DMS114 treated with DMSO at 0.1 percent for 48 hours (cell line): ENCODE measurements around the gene SPTBN4.
"Not testable (repeated sequence)": the region's sequence is repeated elsewhere in the genome, so short reads cannot be mapped to it uniquely, and the experiment has no call there.

ENCODE experiments used
- DNase-seq: peaks from one replicate; lab custom pipeline; 2025; ENCODE audit not compliant: unreplicated experiment; lab: John Stamatoyannopoulos, UW

Gene SPTBN4

GRCh38 chr19:40464059-40465024, 2.5 kb upstream of the SPTBN4 start:
- peak; percentile 75 for DNase-seq

DNA sequence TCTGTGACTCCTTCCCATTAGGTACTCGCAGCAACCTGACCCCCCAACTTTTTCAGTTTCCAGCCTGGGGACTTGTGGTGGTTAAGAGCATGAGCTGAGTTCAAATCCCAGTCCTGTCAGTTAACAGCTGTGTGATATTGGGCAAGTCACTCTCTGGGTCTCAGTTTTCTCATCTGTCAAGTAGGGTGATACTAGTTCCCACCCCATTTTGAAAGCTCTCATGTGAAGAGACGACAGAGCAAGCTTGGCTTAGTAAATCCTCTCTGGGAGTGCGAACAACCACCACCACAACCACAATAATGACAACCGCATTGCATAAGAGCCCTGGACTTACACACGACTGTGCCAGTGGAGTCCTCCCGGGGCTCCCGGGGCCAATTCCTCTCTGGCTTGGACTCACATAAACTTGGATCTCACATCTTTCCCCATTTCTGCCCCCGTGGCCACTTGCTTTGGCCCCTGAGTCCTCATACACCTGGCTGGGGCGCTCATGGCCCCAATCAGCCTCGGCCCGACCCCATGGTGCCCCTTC, 1.7 kb upstream of the SPTBN4 start:
- DNase-seq: peak; percentile 55

DNA sequence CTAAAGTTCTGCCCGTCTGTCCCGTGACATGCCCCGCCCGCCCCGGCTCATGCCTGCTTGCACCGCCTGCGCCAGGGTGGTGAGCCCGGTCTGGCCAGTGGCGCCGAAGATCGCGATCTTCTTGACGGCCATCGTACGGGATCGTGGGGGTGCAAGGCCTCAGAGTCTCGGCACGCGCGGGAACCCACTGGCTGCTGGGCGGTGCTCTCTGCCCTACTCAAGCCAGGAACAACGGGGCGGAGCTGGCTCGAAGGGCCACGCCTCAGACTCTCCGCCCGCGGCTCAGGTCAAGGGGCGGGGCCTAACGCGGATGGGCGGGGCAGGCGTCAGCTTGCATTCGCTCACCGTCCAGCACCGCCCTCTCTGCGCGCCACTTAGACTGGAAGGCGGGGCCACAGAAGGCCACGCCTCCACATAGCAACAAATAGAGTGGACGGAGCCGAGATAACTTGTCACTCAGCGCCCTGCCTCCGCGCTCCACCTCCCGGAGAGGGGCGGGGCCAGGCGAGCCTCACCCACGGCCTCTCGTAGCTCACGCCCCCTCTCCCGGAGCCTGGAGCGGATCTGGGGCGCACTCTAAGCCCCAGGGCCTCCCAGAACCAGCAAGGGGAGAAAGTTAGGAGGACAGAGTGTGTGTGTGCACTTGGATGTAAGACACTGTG, 1.1 kb upstream of the SPTBN4 start, which contains the start of gene BLVRB:
Gene BLVRB (minus strand): TSS at position 189 of the 662 bp plus-strand sequence. CDS start 57 bp downstream, at position 132.
- peak; percentile 99 for DNase-seq

- DNase-seq: no peak
Observed at GRCh38 chr19:40466219-40466984, 399 bp upstream of the SPTBN4 start.

GRCh38 chr19:40469011-40469410, 2.2 kb downstream of the SPTBN4 start:
- DNase-seq: no peak

GRCh38 chr19:40471111-40471510, 4.3 kb downstream of the SPTBN4 start:
- DNase-seq: no peak

- DNase-seq: no peak
Observed at GRCh38 chr19:40472516-40472915, 5.7 kb downstream of the SPTBN4 start.

- no peak for DNase-seq
Observed at GRCh38 chr19:40474737-40475136, 7.9 kb downstream of the SPTBN4 start.

- not testable (repeated sequence) for DNase-seq
Observed at GRCh38 chr19:40475878-40476644, 9.3 kb downstream of the SPTBN4 start.

DNA sequence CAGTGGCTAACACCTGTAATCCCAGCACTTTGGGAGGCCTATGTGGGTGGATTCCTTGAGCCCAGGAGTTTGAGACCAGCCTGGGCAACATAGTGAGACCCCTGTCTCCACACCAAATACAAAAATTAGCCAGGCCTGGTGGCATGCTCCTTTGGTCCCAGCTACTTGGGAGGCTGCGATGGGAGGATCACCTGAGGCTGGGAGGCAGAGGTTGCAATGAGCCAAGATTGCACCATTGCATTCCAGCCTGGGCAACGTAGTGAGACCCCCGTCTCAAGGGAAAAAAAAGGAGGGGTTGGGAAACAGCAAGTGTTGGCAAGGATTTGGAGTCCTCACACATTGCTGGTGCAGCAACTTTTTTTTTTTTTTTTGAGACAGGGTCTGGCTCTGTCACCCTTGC, 19.2 kb downstream of the SPTBN4 start:
- DNase-seq: no peak

DNA sequence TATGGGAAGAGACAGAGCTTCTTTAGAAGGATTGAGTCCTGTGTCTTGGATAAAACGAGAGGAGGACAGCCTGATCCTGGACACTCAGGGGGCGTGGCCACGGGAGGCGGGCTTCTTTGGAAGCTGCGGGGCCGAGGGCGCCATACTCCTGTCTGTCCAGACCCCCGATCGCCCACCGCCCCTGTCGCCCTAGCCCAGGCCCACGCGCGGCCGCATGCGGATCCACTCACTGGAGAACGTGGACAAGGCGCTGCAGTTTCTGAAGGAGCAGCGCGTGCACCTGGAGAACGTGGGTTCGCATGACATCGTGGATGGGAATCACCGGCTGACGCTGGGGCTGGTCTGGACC, 23.1 kb downstream of the SPTBN4 start:
- no peak for DNase-seq

DNA sequence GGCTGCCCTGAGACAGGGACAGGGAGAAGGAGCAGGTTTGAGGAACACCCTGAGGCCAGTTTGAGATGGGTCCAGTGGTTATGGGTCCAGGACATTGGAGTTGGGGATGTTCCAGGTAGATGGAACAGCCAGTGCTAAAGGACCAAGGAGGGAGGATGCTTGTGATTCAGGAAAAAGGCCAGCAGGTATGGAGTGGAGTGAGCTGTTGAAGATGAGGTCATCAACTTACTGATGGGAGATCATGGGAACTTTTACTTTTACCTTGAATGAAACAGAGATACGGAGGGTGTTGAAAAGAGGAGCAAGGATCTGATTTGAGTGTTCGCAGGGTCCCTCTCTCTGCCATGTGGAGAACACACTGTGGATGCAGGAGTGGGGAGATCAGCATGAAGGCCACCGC, 25.5 kb downstream of the SPTBN4 start:
- DNase-seq: no peak

GRCh38 chr19:40493778-40494177, 27.0 kb downstream of the SPTBN4 start:
- DNase-seq: no peak

DNA sequence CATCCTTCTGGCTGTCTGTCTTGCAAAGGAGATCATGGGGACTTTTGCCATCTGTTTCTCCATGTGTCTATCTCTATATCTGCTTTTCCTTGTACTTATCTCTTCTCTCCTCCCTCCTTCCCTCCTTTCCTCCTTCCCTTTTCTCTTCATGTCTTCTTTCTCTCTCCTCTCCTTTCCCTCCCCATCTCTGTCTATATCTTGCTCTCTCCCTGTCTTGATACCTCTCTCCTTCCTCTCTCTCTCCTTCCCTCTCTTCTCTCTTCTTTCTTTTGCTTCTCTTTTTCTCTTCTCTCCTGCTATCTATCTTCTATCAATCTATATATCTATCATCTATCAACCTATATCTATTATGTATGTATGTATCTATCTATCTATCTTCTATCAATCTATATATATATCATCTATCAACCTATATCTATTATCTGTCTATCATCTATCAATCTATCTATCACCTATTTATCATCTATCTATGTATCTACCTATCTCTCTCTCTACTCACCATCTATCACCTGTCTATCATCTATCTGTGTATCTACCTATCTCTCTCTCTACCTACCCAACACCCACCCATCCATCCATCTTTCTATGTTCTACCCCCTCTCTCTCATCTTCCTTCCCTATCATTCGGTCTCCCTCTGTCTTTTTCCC, 27.5 kb downstream of the SPTBN4 start:
- DNase-seq: no peak

GRCh38 chr19:40497214-40497613, 30.4 kb downstream of the SPTBN4 start:
- DNase-seq: no peak

DNA sequence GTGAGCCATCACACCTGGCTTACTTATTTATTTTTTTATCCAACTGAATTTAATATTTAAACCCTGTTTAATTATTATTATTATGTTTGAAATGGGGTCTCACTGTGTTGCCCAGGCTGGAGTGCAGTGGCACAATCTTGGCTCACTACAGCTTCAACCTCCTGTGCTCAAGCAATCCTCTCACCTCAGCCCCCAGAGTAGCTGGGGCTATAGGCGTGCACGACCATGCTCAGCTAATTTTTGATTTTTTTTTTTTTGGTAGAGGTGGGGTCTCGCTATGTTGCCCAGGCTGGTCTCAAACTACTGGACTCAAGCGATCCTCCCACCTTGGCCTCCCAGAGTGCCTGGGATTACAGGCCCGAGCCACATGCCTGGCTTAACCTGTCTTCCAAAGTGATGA, 32.5 kb downstream of the SPTBN4 start:
- DNase-seq: no peak

- not testable (repeated sequence) for DNase-seq
Observed at GRCh38 chr19:40500678-40501530, 34.1 kb downstream of the SPTBN4 start.

- DNase-seq: no peak
Observed at GRCh38 chr19:40501599-40501998, 34.8 kb downstream of the SPTBN4 start.

DNA sequence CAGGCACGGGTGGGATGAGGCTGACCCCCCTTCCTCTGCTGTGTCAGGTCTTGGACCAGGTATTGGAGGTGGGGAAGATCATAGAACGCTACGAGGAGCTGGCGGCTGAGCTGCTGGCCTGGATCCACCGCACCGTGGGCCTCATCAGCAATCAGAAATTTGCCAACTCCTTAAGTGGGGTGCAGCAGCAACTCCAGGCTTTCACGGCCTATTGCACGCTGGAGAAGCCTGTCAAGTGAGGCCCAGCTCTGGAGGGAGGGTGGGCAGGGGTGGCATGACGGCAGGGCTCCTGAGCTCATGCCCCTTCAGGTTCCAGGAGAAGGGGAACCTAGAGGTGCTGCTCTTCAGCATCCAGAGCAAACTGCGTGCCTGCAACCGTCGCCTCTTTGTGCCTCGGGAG, 35.3 kb downstream of the SPTBN4 start:
- DNase-seq: no peak
